ENCODE data around the gene PRUNE2.

Gene PRUNE2

GRCh38 chr9:76927540-76928240 is 21.8 kb upstream of the PRUNE2 start:
- TF ChIP-seq CTCF (IDR thresholded peaks at IDR 0.05; ENCODE audit: low read depth, low read length, missing control alignments): no peak
- no peak for DNase-seq (ENCODE audit: extremely low read depth, low read depth)
- H3K4me3 ChIP-seq (replicated peaks; ENCODE audit: low read depth, low read length): no peak overlapping the region

- no peak for TF ChIP-seq CTCF (IDR thresholded peaks at IDR 0.05; ENCODE audit: low read depth, low read length, missing control alignments)
- no peak for DNase-seq (ENCODE audit: extremely low read depth, low read depth)
- no peak overlapping the region for H3K4me3 ChIP-seq (replicated peaks; ENCODE audit: low read depth, low read length)
These were observed 20.9 kb upstream of the PRUNE2 start for GRCh38 chr9:76926846-76927245.

GRCh38 chr9:76926324-76926741 is 20.4 kb upstream of the PRUNE2 start:
- H3K4me3 ChIP-seq (replicated peaks; ENCODE audit: low read depth, low read length): no peak overlapping the region
- no peak for TF ChIP-seq CTCF (IDR thresholded peaks at IDR 0.05; ENCODE audit: low read depth, low read length, missing control alignments)
- DNase-seq (ENCODE audit: extremely low read depth, low read depth): no peak

- no peak for DNase-seq (ENCODE audit: extremely low read depth, low read depth)
- TF ChIP-seq CTCF (IDR thresholded peaks at IDR 0.05; ENCODE audit: low read depth, low read length, missing control alignments): no peak
- H3K4me3 ChIP-seq (replicated peaks; ENCODE audit: low read depth, low read length): no peak overlapping the region
These were observed 15.3 kb upstream of the PRUNE2 start for GRCh38 chr9:76921165-76921564.

GRCh38 chr9:76917299-76917698 is 11.4 kb upstream of the PRUNE2 start:
- H3K4me3 ChIP-seq (replicated peaks; ENCODE audit: low read depth, low read length): no peak overlapping the region
- TF ChIP-seq CTCF (IDR thresholded peaks at IDR 0.05; ENCODE audit: low read depth, low read length, missing control alignments): no peak
- no peak for DNase-seq (ENCODE audit: extremely low read depth, low read depth)

- no peak for DNase-seq (ENCODE audit: extremely low read depth, low read depth)
- H3K4me3 ChIP-seq (replicated peaks; ENCODE audit: low read depth, low read length): no peak overlapping the region
- no peak for TF ChIP-seq CTCF (IDR thresholded peaks at IDR 0.05; ENCODE audit: low read depth, low read length, missing control alignments)
These were observed 10.3 kb upstream of the PRUNE2 start for GRCh38 chr9:76916231-76916630.

GRCh38 chr9:76913467-76913866 is 7.6 kb upstream of the PRUNE2 start:
- DNase-seq (ENCODE audit: extremely low read depth, low read depth): no peak
- H3K4me3 ChIP-seq (replicated peaks; ENCODE audit: low read depth, low read length): no peak overlapping the region
- no peak for TF ChIP-seq CTCF (IDR thresholded peaks at IDR 0.05; ENCODE audit: low read depth, low read length, missing control alignments)

Measured in HFF-Myc (cell line).